ENCODE data around the gene DECR2.

GRCh38 chr16:366476-366875 is 35.2 kb upstream of the DECR2 start:
- no peak for TF ChIP-seq GATA3 (IDR thresholded peaks at IDR 0.05; ENCODE audit: low read depth, low read length)
- no peak for TF ChIP-seq GATA2 (IDR thresholded peaks at IDR 0.05; ENCODE audit: low read depth, low read length)

All from SH-SY5Y (cell line).